CD4-positive, alpha-beta T cell treated with Interleukin-4 for 1 hour (primary cell): Measurements from ENCODE around the gene RTEL1.
"Not testable (repeated sequence)": the region's sequence is repeated elsewhere in the genome, so short reads cannot be mapped to it uniquely, and the experiment has no call there.

Experiments used
- DNase-seq, 2 donors: peaks; one replicate each; pipeline ENCODE4 v3.0.0-alpha.2; 2020 to 2022

Gene RTEL1

DNA sequence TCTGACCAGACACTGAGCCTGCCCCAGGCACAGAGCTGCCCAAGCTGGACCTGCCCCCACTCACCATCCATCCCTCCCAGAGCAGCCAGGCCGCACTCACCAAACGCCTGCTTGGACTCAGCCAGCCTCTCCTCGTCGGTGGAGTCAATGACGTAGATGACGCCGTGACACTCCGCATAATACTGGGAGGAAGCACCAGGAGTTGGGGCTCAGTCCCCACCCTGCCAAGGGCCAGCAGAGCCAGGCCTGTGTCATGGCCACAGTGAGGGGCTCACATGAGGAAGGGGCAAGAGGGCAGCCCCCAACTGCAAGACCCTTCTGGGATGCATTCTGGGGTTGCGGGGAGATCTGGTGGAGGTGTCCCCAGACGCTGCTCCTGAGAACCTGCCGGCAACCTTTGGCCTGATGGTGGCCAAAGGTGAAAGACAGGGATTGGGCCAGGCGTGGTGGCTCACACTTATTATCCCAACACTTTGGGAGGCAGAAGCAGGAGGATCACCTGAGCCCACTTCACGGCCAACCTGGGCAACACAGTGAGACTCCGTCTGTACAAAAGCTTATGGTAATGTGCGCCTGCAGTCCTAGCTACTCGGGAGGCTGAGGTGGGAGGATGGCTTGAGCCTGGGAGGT is 44.0 kb downstream of the RTEL1 start:
- DNase-seq, result no peak

- no peak for DNase-seq
Observed at GRCh38 chr20:63702751-63703470, 44.8 kb downstream of the RTEL1 start.

- DNase-seq, result no peak
Observed at GRCh38 chr20:63703471-63703975, 45.4 kb downstream of the RTEL1 start.

DNA sequence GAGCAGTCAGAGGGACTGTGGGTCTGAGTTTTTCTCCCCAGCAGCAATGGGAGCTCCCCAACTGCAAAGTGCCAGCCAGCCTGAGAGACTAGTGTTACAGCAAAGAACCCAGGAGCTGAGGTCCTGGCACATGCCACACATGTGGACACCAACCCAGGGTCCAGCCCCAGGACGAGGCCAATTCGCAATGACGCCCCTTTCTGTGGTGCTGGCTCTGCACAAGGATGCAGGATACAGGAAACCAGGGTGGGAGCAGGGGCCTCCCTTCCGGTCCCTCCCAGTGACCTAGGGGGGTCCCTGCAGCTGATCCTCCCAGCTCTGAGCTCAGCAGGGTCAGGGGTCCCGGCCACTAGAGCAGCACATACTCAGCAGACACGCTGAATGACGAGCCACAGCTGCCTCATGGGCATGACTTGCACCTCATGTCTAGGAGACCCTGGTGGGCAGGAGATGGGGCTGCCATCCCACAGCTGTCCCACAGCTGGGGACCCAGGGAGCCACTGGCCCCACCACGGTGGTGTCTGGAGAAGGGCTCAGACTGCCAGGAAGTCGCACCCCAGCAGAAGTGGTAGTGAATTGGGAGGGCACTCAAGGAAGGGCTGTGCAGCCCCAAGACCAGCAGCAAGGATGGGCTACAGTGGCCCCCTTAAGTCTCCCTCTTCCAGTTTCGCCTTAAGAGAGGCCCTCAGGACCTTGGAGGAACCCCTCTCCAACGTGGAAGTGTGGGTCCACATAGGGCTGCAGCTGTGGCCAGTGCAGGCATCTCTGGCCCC is 46.0 kb downstream of the RTEL1 start:
- DNase-seq, result no peak

DNA sequence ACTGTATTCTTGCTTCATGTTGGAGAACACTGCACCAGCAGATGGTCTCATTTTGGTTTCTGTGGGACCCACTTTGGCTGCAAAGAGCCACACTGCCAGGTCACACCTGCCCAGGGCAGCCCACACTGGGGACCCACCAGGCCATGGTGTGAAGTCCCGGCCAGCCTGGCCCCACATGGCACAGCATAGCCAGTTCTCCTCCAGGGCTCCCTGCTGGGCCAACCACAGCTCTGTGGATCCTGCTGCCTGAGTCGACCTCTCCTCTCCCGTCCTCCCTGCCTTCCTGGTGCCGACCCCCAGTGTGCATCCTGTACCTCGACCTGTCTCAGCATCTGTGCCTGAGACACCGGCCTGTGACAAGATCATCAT is 46.6 kb downstream of the RTEL1 start:
- no peak for DNase-seq

- DNase-seq, result no peak
Observed at GRCh38 chr20:63705232-63706026, 47.3 kb downstream of the RTEL1 start.

GRCh38 chr20:63706027-63706695 is 48.0 kb downstream of the RTEL1 start:
- no peak for DNase-seq

GRCh38 chr20:63706852-63707557 is 48.9 kb downstream of the RTEL1 start:
- DNase-seq, result peak; percentile 49 to 64

GRCh38 chr20:63707558-63708300 is 49.6 kb downstream of the RTEL1 start, which contains the start of the genes ARFRP1 and ZGPAT:
Gene ARFRP1, minus strand, starts transcription at chr20:63707976. Its CDS starts 885 bp downstream, at chr20:63707091.
Gene ZGPAT, plus strand, starts transcription at chr20:63708039. Its CDS starts 542 bp downstream, at chr20:63708581.
- DNase-seq, result peak; percentile 86 to 89

- no peak for DNase-seq
Observed at GRCh38 chr20:63708301-63709148, 50.4 kb downstream of the RTEL1 start.

DNA sequence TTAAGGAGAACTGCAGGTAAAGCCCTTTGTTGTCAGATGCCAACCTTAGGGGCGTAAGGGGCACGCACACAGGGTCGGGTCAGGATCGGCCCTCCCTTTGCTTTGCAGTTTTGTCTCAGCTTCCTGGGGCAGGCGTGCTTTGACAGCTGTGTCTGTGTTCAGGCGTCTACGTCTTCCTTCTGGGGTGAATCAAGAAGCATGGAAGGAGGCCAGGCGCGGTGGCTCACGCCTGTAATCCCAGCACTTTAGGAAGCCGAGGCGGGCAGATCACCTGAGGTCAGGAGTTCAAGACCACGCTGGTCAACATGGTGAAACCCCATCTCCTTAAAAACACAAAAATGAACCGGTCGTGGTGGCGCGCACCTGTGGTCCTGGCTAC is 51.0 kb downstream of the RTEL1 start:
- no peak for DNase-seq

DNA sequence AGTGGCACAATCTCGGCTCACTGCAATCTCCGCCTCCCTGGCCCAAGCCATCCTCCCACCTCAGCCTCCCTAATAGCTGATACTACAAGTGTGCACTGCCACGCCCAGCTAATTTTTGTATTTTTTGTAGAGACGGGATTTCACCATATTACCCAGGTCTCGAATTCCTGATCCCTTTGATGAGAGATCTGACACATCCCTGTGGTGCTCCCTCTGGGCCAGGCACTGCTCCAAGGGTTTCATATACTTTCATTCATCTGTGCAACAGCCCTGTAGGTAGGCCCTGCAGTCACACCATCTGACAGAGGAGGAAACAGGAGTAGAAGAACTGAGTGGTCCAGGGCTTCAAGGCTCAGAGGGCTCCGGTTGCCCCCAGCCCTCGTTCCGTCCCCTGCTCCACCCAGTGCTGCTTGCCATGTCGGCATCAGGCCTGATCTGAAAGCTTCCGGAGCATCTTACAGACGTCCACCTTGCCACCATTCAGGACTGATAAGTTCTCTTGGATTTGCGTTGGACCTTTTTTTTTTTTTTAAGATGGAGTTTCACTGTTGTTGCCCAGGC is 53.1 kb downstream of the RTEL1 start:
- no peak for DNase-seq

GRCh38 chr20:63712191-63712590 is 54.1 kb downstream of the RTEL1 start:
- no peak for DNase-seq

DNA sequence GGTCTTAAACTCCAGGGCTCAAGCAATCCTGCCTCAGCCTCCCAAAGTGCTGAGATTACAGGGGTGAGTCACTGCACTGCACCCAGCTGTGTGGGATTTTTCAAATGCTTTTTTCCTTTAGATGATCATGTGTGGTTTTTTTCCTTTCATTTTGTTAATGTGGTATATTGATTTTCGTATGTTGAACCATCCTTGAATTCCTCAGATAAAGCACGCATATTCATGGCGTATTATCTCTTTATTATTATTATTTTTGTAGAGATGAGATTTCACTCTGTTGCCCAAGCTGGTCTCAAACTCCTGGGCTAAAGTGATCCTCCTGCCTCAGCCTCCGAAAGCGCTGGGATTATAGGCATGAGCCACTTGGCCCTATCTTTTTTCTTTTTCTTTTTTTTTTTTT is 56.7 kb downstream of the RTEL1 start:
- DNase-seq, result no peak

GRCh38 chr20:63718996-63719395 is 60.9 kb downstream of the RTEL1 start:
- no peak for DNase-seq

- DNase-seq, result not testable (repeated sequence)
Observed at GRCh38 chr20:63722967-63723622, 65.0 kb downstream of the RTEL1 start.

DNA sequence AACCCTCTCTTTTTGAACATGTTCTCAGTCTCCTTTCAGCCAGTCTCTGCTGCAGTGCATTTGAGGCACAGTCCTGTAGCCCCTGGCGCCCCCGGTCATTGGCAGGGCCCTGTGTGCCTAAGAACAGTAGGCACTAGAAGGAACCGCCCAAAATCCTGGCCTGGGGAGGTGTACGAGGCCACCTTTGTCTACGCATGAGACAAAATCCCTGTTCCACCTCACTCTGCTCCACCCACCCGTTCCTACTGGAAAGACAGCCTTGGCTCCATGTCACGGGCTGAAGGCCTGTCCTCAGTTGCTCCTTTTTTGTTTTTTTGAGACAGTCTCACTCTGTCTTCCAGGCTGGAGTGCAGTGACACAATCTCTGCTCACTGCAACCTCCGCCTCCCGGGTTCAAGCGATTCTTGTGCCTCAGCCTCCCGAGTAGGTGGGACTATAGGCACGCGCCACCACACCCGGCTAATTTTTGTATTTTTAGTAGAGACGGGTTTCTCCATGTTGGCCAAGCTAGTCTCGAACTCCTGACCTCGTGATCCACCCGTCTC is 72.1 kb downstream of the RTEL1 start:
- DNase-seq, result not testable (repeated sequence)

DNA sequence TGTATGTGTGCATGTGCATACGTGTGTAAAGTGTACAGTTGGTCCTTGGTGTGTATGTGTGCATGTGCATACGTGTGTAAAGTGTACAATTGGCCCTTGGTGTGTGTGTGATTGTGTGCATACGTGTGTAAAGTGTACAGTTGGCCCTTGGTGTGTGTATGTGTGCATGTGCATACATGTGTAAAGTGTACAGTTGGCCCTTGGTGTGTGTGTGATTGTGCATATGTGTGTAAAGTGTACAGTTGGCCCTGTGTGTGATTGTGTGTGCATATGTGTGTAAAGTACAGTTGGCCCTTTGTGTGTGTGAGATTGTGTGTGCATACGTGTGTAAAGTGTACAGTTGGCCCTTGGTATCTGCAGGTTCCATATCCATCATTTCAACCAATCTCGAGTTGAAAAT is 73.3 kb downstream of the RTEL1 start:
- DNase-seq, result no peak
